Kidney tubule cell (primary cell): Measurements from ENCODE around the gene EIF4H.
"Not testable (repeated sequence)": the region's sequence is repeated elsewhere in the genome, so short reads cannot be mapped to it uniquely, and the experiment has no call there.

Experiments
- DNase-seq: peaks from one replicate; pipeline ENCODE4 v3.0.0-alpha.2; 2018; ENCODE audit warnings: low spot score

Gene EIF4H

GRCh38 chr7:74224907-74225306 lies 50.8 kb downstream of the EIF4H start:
- not testable (repeated sequence) for DNase-seq

DNA sequence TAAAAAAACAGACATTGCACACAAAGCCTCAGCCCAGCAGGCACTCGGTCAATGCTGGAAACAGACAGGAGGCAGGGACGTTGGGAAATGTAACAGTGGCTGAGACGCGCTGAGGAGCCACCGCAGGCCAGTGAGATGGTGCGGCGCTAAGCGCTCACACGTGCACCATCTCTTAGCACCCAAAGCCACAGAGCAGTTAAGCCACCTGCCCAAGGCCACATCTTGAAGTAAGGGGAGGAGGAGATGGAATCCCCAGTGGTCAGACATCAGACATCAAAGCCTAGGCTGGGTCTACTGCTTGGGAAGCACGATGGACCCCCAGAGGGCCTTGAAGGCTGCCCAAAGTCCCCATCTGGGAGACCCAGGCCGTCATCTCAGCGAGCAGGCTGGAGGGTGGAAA lies 51.2 kb downstream of the EIF4H start:
- DNase-seq, result no peak

GRCh38 chr7:74226633-74227032 lies 52.5 kb downstream of the EIF4H start:
- no peak for DNase-seq

- DNase-seq, result no peak
Measured at GRCh38 chr7:74228951-74229900, 55.1 kb downstream of the EIF4H start.

GRCh38 chr7:74230446-74231231 lies 56.5 kb downstream of the EIF4H start:
- DNase-seq, result no peak

- no peak for DNase-seq
Measured at GRCh38 chr7:74231232-74231590, 57.1 kb downstream of the EIF4H start.

DNA sequence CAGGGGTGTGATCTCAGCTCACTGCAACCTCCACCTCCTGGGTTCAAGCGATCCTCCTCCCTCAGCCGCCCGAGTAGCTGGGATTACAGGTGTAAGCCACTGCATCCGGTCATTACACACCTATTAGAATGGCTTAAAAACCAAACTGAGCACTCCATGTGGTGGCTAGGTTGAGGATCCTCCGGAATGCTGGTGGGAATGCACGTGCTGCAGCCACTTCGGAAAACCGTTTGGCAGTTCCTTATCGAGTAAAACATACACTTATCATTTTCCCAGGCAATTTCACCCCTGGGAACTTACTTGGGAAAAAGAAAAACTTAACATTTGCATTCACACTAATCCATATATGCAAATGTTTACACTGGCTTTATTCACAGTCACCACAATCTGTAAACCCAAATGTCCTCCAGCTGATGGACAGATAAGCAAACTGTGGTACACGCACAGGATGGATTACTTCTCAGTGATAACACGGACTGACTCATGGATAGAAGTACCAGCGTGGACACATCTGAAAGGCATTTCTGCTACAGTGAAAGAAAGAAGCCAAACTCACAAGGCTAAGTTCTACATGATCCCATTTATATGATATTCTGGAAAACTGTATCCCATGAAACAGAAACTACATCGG lies 59.6 kb downstream of the EIF4H start:
- no peak for DNase-seq

DNA sequence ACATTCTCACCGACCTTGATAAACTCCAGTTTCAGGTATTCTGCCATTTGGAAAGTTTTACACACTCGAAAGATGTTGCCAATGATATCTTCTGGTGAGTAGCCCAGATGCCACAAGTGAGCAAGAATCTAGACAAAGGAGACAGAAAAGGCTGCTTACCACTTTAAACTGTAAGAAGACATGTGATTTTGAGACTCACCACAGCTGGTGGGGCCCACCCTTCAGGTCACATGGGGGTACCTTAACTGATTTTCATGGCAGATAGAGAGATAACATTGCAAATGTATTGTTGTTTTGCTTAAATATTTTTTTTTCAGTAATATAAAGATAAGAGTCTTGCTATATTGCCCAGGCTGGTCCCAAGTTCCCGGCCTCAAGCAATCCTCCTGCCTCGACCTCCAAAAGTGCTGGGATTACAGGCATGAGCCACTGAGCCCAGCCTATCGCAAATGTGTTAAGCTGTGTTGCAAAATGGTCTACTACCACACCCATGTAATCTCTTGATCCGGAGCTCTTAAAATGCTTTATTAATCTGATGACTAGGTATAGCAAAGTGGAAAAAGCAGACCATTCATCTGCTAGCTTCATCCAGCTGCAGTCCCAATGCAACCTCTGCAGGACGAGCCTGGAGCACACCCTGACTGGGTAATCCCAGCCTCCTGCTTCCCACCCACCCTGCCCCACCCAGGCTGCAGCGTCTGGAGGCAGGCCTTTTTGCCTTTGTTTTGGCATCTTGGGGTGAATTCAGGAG lies 61.5 kb downstream of the EIF4H start:
- no peak for DNase-seq

GRCh38 chr7:74236284-74236683 lies 62.1 kb downstream of the EIF4H start:
- DNase-seq, result no peak

- no peak for DNase-seq
Measured at GRCh38 chr7:74240482-74240881, 66.3 kb downstream of the EIF4H start.

DNA sequence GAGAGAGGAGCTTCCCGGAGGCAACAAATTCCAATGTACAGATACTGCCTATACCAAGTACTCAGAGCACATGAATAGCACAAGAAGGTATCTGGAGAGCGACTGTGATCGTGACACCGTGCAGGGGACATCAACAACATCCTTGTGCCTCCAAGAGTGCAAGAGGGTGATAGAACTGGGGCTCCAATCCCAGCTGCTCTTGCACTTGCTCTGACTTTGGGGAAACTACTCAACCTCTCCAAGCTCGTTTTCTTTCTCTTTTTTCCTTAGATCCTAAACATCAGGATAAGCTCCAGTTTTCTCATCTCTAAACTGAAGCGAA lies 67.9 kb downstream of the EIF4H start:
- no peak for DNase-seq

GRCh38 chr7:74246497-74246896 lies 72.3 kb downstream of the EIF4H start:
- no peak for DNase-seq
